Measurements from ENCODE around the gene BATF. TPM values are rescaled to one million over a fixed set of nuclear protein-coding genes. Genes with fewer than 3 reads are reported as not detected.
"Not testable (repeated sequence)": the region's sequence is repeated elsewhere in the genome, so short reads cannot be mapped to it uniquely, and the experiment has no call there.

Gene BATF, protein sequence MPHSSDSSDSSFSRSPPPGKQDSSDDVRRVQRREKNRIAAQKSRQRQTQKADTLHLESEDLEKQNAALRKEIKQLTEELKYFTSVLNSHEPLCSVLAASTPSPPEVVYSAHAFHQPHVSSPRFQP
- 1 to 10 TPM; 1.7 to 3.0 (median 2.3) TPM for total RNA-seq
- long read RNA-seq, donor 1: 0 reads
- long read RNA-seq, donor 2, partial matches to known transcripts: 0 of 4 reads
- long read RNA-seq, donor 2, other reads (novel, unspliced or antisense): 0 of 4 reads

DNA sequence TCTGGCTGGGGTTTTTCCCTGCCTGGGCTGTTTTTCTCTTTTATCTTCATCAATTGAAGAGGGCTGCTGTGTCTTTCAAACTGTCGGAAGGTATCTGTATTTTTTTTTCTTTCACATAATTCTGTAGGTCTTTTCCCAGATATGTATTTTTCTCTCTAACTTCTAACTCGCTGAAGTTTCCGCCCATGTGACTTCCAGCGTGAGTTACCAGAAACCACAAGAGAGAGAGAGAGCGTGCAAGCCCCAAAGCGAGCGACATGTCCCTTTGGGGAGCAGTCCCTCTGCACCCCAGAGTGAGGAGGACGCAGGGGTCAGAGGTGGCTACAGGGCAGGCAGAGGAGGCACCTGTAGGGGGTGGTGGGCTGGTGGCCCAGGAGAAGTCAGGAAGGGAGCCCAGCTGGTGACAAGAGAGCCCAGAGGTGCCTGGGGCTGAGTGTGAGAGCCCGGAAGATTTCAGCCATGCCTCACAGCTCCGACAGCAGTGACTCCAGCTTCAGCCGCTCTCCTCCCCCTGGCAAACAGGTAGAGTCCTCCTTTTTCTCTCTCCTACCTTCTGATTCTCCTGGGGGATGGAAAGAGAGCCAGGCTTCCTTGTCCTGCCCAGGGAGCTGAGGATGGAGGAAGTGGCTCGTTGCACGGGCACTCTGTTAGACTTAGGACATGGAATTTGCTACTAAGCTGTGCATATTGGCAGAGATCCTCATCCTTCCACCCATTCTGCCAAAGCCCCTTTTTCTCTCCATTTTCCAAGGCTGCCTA is at the start of gene BATF:
TSS of gene BATF (plus strand) at position 246 of the 759 bp plus-strand sequence. CDS start at position 460, 214 bp downstream.
- intact Hi-C loops (cut with DNase I, micrococcal nuclease): no loop called here
- H3K36me3 ChIP-seq (ENCODE audit: low read depth): no peaks in the 10 kb centered on the region
- ATAC-seq (peak; percentile 77), DNase-seq (peak; percentile 39 to 69 (median 59))
- H3K9me3 ChIP-seq: no peaks in the 10 kb centered on the region
- no peak within 1 kb of the TSS for H3K4me3 ChIP-seq
- H3K4me1 ChIP-seq (ENCODE audit: low read depth): peaks cover 10% of the 10 kb centered on the region
- TF ChIP-seq, protein P1, sequence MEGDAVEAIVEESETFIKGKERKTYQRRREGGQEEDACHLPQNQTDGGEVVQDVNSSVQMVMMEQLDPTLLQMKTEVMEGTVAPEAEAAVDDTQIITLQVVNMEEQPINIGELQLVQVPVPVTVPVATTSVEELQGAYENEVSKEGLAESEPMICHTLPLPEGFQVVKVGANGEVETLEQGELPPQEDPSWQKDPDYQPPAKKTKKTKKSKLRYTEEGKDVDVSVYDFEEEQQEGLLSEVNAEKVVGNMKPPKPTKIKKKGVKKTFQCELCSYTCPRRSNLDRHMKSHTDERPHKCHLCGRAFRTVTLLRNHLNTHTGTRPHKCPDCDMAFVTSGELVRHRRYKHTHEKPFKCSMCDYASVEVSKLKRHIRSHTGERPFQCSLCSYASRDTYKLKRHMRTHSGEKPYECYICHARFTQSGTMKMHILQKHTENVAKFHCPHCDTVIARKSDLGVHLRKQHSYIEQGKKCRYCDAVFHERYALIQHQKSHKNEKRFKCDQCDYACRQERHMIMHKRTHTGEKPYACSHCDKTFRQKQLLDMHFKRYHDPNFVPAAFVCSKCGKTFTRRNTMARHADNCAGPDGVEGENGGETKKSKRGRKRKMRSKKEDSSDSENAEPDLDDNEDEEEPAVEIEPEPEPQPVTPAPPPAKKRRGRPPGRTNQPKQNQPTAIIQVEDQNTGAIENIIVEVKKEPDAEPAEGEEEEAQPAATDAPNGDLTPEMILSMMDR (IDR thresholded peaks at IDR 0.05): no peak

DNA sequence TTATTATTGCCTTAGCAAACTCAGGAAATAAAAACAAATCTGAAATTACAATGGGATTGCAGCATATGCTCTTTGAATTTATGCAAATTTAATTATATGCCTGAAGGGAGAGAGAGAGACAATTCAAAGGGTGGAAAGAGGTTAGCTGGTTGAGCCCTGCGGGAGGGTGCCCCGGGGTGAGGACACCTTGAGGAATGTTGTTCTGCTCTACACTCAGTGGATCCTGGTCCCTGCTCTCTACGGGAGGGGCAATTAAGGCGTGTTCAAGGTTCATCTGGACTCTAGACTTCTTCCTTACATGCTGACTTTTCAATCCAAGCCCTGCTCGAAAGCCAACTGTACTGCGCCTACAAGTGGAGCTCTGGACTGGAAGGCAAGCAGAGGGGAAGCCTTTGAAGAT is 48.1 kb upstream of the BATF start:
- H3K4me1 ChIP-seq (ENCODE audit: low read depth): peaks cover 34% of the 10 kb centered on the region
- H3K4me3 ChIP-seq; H3K9me3 ChIP-seq; H3K36me3 ChIP-seq (ENCODE audit: low read depth); intact Hi-C loops (cut with DNase I, micrococcal nuclease): not testable (repeated sequence)
- DNase-seq: peak; percentile 55 to 79 (median 68)
- peak; percentile 75 for ATAC-seq

DNA sequence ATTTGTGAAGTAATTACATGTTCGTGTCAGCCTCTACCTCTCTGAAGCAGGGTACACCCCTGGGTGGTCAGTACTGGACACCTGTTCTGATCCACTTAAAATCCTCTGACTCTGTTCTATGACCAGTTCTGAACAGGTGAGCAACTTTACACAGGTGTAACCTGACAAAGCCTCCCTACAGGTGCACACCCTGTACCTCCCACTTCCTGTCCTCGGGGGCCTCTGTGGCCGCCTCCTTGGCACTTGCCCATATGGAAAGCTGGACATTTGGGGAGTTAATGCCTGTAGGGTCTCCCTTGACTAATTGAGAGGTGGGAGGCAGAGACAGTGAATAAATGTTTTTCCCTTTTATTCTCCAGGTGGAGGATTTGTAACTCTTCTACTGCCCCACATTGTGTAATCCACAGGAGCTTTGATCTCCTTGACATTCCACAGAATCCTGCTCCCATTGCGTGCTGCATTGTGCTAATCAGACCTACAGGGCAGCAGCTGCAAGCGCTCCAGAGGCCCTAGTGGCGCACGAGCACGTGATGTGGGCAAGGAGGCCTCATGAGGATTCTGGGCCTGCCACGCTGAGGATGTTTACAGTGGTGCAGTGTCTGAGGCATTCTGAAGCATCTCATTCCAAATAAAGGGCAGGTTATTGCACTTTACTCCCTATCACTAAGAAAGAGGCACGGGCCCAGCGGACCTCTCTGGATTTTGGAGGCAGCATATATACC is 45.8 kb upstream of the BATF start:
- TF ChIP-seq, protein P1 (IDR thresholded peaks at IDR 0.05): no peak
- no peaks in the 10 kb centered on the region for H3K36me3 ChIP-seq (ENCODE audit: low read depth)
- H3K4me1 ChIP-seq (ENCODE audit: low read depth): peaks cover 16% of the 10 kb centered on the region
- no peak overlapping the region for H3K4me3 ChIP-seq
- peak in 1 of 3 donors; percentile 54 for DNase-seq
- ATAC-seq: peak; percentile 71
- intact Hi-C loops (cut with DNase I, micrococcal nuclease): no loop called here
- H3K9me3 ChIP-seq: no peaks in the 10 kb centered on the region

DNA sequence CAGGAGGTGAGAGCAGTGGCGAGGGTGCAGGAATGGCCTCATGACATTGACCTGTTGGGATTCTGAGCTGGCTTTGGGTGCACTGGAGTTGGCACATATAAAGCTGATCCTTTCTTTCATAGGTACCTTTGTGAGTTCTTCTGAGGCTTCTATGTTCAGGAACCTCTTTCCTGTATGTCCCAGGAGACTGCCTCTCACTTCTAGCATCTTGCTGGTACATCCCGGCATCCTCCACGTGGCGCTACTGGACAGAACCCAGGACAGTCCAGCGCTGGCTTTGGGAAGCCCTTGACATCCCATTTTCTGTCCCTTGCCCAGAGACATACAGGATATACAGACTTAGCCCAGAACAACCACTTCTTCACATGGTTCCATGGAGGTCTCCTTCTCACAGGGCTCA is 44.4 kb upstream of the BATF start:
- no peak overlapping the region for H3K4me3 ChIP-seq
- DNase-seq (peak in 1 of 3 donors; percentile 7), ATAC-seq (no peak)
- TF ChIP-seq, protein P1 (IDR thresholded peaks at IDR 0.05): no peak
- no peaks in the 10 kb centered on the region for H3K36me3 ChIP-seq (ENCODE audit: low read depth)
- intact Hi-C loops (cut with DNase I, micrococcal nuclease): no loop called here
- no peaks in the 10 kb centered on the region for H3K9me3 ChIP-seq
- H3K4me1 ChIP-seq (ENCODE audit: low read depth): peaks cover 16% of the 10 kb centered on the region

DNA sequence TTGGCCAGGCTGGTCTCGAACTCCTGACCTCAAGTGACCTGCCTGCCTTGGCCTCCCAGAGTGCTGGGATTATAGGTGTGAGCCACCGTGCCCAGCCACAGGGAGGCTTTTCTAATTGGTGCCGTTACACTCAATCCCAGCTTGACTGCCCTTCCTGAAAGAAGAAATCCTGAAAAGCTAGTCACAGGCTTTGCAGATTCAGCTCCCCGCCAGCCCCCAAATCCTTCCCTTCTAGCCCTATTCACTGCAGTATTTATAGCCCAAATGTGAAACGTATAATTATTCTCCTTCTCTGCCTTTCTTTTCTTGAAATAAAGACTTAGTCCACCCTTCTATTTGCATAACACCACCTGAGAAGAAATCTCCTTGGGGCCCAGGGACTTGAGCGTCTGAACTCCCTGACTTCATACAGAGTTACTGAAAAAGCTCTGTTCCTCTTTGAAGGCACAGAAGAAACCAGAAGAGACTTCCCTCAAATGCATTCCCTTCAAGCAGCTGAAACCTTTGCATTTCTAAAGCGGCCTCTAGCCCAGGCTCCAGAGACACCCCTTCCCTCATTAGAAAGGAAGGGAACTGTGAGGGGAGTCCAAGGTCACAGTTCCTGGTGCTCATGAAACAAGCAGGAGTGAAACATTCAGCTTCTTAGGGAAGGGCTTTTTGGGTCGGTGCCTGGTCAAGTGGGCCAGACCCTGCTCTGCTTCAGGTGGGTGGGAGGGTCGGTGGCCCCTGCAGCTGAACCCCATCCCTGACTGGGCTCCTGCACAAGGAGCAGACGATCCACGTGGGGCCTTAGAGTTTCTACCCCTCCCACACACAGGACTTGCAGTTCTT is 42.3 kb upstream of the BATF start:
- no peaks in the 10 kb centered on the region for H3K36me3 ChIP-seq (ENCODE audit: low read depth)

More for the DNA sequence above, 42.3 kb upstream of the BATF start:
- no peaks in the 10 kb centered on the region for H3K9me3 ChIP-seq
- intact Hi-C loops (cut with DNase I, micrococcal nuclease): loop anchor here in 1 of 2 donors (10.0 kb wide), 1 partner anchor 335 kb away; no protein-coding TSS in a partner anchor
- peaks cover 3% of the 10 kb centered on the region for H3K4me1 ChIP-seq (ENCODE audit: low read depth)
- ATAC-seq (no peak), DNase-seq (no peak)
- no peak overlapping the region for H3K4me3 ChIP-seq
- TF ChIP-seq, protein P1 (IDR thresholded peaks at IDR 0.05): no peak
